Stimulated activated CD4-positive, alpha-beta T cell treated with anti-CD3 and anti-CD28 coated beads, Interleukin-4, amount 100 ng/mL, for 24 hours (primary cell): Measurements from ENCODE around the gene TRAPPC12.
"Not testable (repeated sequence)": the region's sequence is repeated elsewhere in the genome, so short reads cannot be mapped to it uniquely, and the experiment has no call there.

Source experiments
- DNase-seq: peaks from one replicate; pipeline ENCODE4 v3.0.0-alpha.2; 2020

The TRAPPC12 gene

DNA sequence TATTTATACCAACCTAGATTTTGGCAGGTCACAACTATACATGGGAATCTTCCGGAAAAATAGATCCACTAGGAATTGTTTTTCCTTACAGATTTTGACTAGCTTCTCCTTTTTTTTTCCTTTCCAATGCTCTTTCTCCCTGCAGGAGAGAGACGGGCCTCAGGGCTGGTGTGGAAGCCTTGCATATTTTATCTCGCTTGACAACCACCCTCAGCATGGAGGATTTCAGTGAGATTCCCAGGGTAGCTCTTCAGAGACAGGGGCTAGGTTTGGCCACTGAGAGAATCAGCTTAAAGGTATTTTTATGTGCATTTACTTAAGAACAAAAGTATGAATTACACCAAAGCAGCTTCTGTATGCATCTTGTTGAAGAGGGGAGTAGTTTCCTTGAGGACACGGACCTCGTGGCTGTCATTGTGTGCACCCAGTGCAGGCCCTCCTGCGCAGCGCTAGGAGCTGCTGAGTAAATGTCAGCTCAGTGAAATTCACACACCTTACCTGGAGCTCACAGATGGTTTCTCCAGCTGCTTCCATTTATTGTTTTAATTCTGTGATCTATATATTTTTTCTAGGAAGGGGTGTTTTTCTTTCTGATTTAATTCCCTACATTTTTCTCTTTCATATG, 54.4 kb downstream of the TRAPPC12 start:
- DNase-seq = no peak

DNA sequence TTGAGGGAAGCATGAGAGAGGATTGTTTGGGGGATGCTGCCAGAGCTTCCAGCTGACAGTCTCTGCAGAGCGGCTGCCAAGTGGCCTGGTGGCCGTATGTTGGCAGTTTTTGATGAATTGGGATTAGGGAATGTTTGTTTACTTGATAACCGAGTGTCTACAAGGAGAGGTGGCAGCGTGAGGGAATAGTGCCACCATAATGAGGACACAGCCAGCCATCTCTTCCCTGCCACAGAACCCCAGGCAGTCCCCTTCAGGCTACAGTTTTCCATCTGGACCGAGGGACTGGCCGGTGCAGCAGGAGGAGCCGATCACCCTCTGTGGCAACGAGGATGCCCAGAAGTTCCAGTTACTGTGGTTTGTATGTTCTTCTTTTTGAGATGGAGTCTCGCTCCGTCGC, 55.2 kb downstream of the TRAPPC12 start:
- no peak for DNase-seq

DNA sequence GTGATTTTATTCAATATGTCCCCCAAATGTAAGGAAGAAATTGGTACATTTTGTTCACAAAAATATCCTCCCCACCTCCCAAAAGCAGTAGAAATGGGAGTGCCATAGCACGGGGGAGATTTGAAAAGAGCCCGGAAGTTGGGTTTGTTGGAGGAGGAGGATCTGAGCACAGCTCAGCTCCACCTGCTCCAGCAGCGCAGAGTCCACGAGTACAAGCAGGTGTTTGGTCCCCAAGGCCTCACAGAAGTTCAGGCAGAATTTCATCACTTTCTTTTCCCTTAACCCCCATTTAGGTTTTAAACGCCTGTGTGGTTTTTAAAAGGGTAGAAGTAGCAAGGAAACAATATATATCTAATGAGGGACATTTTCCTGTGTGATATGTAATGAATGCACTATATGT, 56.0 kb downstream of the TRAPPC12 start:
- no peak for DNase-seq

DNA sequence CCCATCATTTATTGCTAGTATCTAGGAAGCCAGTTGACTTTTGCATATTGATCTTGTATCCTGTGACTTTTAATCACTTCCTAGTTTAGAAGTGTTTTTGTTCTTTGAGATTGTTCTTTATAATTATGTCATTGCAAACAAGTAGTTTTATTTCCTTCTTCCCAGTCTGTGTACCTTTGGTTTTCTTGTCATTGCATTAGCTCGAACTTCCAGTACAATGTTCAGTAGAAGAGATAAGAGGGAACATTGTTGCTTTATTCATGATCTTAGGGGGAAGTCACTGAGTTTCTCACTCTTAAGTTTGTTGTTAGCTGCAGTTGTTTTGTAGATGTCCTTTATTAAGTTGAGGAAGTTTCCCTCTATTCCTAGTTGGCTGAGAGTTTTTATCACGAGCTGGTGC, 61.0 kb downstream of the TRAPPC12 start:
- no peak for DNase-seq

DNA sequence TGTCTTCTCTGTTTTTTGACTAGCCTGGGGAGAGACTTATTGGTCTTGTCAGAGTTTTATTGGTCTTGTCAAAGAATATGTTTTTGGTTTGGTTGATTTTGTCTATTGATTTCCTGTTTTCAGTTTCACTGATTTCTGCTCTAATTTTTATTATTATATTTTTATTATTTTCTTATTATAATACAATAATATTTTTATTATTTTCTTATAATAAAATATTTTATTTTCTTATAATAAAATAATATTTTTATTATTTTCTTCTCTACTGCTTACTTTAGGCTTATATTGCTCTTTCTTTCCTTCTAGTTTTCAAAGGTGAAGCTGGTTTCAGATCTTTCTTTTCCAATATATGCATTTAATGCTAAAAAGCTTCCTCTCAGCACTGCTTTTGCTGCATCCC, 62.0 kb downstream of the TRAPPC12 start:
- DNase-seq = no peak

DNA sequence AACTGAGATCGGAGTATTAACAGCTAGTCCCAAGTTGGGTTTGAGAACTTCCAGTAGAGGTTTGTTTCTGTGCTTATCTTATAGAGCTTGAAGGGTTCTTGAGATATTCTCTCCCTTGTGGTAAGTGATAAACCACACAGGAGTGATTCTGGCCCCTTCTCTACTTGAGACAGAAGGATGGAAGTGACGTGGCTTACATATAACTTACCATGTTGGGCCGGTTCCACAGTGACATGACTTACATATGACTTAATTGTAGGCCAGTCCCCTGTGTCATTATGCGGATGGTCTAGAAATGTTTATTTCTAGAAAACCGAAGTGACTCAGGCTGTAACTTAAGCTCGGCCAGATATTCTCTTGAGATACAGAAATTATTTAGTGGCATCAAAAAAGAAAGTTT, 62.7 kb downstream of the TRAPPC12 start:
- no peak for DNase-seq

DNA sequence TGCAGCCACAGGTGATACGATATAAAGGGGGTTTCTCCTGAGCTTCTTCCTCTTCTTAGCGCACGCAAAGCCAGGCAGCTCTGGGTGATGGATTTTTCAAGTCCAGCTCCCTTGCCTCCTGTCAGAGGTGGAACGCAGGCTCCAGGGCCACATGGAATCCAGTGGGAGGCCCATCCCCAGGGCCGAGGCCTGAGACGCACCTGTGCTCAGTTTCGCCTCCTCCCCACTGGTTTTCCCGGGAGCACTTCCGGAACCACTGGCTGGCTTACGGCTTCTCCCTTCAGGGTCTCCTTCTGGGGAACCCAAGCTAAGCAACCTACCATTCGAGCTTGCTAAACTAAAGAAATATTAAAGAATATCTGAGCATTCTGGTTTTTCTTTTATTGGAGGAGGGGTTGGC, 63.6 kb downstream of the TRAPPC12 start:
- no peak for DNase-seq

DNA sequence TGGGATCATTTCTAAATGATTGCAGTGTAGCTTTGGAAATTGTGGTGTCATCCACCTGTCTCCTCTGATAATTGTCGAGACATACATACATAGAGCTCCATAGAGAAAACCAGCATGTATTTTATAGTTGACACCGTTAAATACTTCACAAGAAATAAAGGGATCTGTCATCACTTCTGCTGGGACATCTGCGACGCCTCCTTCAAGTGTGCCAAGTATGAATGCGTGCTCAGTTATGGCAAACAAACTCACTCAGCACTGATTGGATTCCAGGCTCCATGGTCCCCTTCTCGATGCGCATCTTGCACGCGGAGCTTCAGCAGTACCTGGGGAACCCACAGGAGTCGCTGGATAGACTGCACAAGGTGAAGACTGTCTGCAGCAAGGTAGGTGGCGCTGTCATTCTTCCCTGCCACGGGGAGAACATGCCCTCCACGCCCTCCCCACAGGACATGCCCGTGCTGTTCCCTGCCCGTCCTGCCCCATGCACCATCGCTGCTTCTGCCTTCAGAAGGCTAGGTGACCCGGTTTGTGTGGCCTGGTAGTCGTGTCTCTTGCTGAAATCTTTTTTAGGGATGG, 64.1 kb downstream of the TRAPPC12 start:
- no peak for DNase-seq

DNA sequence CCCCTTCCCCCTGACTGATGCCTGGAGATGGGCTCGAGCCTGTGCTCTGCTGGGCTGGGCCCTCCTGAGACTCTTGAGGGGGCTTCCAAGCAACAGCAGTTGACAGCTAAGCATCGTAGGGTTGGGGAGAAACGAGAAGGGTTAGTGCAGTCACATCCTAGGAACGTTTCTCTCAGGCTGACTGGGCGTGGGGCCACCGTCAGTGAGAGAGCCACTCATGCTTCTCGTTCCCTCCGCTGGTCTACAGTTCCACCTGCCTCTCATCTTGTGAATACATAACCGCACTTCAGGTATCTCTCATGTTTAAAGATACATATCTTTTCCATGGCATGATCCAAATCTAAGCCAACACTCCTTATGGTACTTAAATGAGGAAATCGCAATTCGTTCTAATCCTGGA, 66.4 kb downstream of the TRAPPC12 start:
- DNase-seq = no peak

DNA sequence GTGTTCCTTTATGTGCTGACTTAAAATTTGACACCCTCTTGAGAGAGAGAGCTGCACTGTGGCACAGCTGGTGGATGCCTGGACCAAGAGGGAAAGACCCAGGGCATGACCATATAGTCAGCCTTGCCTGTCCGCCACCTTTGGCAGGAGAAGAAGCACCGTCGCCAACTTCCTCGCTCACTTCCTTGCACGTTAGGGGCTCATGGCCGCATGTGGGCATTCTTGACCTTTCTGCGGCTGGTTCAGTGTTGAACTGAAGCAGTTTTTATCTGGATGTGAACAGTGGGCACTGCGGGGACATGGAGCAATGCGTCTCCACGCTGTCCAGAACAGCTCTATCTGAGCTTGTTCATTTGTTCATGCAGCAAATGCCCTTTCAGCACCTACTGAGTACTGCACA, 66.9 kb downstream of the TRAPPC12 start:
- DNase-seq = no peak

DNA sequence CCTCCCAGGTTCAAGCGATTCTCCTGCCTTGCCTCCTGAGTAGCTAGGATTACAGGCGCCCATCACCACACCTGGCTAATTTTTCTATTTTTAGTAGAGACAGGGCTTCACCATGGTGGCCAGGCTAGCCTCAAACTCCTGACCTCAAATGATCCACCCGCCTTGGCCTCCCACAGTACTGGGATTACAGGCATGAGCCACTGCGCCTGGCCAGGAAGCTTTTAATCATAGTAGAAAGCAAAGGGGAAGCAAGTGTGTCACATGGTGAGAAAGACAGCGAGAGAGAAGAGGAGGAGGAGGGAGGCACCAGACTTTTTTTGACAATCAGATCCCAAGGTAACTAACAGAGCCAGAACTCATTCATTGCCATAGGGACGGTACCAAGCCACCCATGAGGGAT, 67.7 kb downstream of the TRAPPC12 start:
- DNase-seq = not testable (repeated sequence)

DNA sequence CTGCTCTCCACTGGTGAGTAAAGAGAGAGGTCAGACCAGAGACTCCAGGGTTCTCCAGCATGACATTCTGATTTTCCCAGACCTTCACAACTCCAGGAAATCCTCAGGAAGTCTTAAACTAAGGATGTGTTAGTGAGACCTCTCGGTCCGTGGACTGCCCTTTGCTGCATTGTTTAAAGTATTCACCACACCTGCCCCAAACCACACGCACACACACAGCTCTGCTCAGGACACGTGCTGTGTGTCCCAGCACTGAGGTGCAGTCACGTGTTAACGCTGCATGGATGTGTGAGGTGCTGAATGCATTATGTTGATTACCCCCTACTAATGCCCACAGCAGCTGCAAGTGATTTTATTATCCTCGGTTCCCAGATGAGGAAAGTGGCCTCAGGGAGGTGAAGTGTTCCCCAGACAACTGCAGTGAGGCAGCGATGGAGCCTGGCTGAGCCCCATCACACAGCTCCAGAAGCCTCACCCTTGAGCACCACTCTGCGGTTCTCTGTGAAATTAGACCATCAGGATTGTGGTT, 68.4 kb downstream of the TRAPPC12 start:
- DNase-seq = no peak

DNA sequence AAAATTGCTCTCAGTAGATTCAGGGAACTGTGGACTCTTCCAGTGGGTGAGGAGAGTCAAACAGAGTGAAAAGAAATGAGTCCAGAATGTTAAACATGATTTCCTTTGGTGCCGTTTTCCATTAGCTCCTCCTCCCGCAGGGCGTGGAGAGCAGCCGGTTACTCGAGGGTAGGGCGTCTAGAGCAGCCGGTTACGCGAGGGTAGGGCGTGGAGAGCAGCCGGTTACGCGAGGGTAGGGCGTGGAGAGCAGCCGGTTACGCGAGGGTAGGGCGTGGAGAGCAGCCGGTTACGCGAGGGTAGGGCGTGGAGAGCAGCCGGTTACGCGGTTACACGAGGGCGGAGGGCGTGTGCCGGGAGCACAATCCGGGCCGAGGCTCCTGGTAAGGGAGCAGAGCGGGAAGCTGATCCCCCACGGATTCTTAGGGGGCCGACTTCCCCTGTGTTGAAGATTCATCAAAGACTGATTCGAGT, 69.0 kb downstream of the TRAPPC12 start:
- not testable (repeated sequence) for DNase-seq

DNA sequence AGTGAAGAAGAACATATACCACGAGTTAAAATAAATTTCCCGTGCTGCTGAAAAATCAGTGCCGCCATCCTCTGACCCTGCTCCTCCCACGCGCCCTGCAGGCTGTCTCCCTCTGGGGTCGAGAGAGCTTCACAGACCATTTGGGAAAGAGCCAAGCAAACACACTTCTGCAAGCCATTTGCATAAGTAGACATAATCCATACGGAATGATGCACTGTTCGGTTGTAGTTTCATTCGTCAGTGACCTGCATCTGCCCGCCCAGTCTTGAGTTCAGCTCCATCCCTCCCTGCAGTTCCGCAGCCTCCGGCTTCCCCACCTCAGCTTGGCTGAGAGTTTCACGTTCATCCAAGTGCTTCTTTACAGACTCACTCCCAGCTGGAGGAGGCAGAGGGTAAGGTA, 69.6 kb downstream of the TRAPPC12 start:
- DNase-seq = no peak

DNA sequence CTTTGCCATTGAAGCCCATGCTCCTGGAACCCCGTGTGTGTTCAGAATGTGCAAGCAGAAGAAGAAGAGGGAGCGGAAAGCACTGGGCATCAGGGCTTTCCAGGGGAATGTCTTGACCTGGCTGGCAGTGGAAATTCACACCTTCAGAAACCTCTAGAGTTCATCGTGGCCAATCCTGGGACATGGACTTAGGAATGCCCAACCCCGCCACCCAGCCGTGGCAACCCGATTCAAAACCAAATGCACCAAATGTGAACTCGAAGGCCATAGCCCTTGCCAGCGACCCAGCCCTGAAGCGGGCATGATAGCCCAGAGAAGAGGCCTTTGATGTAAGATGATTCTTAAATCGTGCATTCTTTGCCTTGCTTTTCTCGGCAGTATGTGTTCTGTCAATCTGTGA, 70.4 kb downstream of the TRAPPC12 start:
- no peak for DNase-seq

DNA sequence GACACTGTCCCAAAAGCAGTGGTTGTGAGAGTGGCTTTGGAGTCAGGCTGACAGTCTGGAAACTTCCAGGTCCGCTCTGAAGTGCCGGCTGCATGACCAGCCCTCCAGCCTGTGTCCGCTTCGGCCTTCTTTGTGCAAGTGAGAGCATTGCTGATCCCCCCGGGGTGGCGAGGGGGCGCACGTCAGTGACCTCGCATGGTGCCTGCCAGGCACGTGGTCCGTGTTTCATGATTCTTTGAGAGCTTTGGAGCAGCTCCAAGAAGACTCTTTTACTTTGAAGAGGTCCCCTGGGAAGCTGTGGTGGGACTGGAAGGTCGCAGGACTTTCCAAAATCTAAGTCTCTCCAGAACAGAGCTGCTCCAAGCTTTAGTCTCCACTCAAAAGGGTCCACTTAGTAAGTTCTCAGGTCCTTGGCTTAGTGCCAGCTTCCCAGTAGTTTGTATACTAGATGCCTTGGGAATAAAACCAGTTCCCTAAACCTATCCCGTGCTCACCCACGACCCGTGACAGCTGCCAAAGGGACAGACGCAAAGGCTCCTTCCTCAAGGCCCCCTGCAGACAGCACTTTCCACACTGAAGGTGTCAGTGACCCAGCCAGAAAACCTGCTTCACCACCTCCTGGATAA, 71.0 kb downstream of the TRAPPC12 start:
- DNase-seq = no peak

DNA sequence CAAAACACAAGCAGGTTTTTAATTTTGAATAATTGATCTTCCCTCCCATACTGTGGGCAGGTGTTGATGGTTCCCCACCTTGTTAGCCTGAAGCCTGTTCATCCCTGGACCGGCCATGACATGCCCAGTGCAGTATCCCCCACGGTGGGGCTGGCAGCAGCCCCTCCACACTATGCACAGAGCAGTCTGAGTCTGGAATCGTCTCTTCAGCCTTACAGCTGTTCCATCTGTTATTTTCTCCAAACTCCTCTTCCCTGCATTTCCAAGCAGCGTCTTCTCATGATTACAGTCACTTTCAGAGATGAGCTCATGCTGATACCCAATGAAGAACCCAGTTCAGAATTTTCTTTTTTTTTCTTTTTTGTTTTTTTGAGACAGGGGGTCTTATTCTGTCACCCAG, 71.7 kb downstream of the TRAPPC12 start:
- DNase-seq = no peak

DNA sequence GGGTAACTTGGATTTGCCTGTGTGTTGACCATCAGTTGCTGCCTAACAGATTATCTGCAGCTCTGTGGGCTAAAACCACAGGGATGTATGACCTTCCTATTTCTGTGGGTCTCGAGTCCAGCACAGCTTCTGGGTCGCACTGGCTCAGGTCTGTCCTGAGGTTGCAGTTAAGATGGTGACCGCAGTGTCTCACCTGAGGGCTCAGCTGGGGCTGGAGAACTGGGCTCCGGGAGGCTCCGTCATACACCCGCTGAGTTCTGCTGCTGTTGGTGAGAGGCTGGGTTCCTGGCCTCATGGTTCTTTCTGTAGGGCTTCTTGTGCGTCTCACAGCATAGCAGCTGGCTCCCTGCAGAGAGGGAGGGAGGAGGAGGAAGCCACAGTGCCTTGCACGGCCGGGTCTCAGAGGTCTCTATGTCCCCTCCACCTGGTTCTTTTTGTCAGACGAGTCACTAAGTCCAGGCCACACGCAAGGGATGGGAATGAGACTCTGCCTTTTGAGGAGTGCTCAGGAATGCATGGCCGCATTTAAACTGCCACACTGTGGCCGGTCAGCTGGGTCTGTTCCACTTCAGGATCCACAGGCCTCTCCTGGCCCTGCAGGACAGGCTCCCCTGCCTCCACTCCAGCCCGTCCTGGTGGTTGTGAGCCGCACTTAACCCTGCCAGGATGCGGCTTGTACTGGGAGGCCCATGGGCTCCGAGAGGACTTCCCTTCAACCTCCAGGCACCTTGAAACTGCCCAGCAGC, 72.6 kb downstream of the TRAPPC12 start:
- no peak for DNase-seq

DNA sequence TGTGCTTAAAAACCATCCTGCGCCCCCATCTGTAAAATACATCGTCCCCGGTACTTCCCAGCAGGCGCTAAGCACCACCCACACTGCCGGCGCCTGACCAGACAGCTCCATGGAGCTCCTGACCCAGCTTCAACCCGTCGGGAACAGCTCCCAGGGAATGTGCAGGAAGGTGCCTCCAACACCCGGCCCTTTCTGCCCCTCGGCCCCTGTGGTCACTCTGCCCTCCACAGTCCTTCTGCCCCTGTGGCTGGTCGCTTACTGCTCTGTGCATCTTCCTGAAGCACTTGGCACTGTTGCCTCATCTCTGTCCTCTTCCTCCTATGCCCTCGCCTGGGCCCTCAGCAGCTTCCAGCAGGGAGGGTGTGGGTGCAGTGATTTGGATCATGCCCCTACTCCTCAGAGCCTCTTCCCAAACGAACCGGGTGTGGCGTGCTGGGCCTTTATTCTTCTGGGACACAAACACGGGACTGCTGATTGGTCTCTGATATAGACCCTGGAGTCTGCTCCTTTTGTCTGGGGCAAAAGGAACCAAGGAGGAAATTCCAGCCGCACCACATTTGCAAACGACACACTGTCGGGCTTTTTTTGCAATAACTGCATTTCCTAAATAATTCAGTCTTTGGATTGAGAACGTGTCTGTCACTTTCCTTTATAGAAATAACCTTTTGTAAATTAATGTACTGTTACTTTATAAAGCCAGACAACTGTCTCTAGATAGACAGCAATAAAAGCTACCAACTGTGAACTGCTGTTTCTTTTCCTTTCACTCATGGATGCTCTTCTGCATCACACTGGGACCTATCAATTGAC, 73.9 kb downstream of the TRAPPC12 start:
- no peak for DNase-seq

DNA sequence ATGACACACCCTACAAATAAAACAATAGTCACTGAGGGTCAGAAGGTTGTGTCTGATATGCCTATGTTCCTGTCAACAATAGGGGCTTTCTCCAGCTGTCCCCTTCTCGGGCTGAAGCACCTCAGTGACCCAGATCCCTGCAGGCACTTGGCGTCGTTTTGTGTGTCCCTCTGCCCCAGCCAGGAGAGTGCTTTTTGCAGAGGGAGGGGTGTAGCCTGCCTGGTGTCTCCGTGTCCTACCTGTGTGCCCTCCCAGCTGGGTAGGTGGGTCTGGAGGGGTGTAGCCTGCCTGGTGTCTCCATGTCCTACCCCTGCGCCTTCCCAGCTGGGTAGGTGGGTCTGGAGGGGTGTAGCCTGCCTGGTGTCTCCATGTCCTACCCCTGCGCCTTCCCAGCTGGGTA, 74.5 kb downstream of the TRAPPC12 start:
- DNase-seq = not testable (repeated sequence)

DNA sequence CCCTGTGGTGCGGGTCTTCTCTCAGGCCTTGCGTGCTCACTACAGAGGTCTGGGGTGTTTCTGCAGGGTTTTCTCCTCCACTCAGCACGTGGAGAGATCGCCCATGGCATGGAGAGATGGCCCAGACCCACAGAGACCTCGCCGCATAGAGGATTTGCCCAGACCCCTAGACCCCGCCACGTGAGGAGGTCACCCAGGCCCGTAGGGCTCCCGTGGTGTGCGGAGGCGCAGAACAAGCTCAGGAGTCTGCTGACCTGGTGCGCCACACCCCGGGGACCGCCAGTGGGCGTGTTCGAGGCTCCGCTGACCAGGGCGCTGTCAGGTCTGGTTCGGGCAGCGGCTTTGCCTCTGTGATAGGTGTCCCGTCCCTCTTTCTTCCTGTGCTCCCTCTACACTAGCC, 75.3 kb downstream of the TRAPPC12 start:
- DNase-seq = no peak

DNA sequence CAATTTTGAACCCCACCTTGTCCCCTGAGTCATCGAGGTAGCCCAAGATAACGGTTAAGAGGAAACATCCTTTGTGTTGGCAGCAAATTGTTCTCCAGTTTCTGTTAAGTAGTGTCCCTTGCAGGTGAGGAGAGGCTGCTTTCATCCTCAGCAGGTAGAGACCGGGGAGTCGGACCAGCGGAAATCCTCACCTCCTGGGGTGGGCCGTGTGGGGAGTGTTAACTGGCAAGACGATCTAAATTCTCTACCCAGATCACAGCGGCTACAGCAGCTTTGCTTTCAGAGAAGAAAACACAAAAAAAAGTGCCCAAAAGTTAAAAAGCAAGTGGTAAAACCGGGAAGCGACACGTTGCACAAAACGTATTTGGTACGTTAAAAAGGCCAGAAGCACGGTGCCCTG, 76.6 kb downstream of the TRAPPC12 start:
- no peak for DNase-seq
